ENCODE measurements around the gene PTPRM. TPM values are rescaled to one million over a fixed set of nuclear protein-coding genes. Genes with fewer than 3 reads are reported as not detected.
A peak's percentile ranks its signal among the peaks of the same experiment; 100 is the strongest.
"Not testable (repeated sequence)": the region's sequence is repeated elsewhere in the genome, so short reads cannot be mapped to it uniquely, and the experiment has no call there.

The PTPRM gene
- total RNA-seq, 1 donor from 2014 or later = 101 TPM

DNA sequence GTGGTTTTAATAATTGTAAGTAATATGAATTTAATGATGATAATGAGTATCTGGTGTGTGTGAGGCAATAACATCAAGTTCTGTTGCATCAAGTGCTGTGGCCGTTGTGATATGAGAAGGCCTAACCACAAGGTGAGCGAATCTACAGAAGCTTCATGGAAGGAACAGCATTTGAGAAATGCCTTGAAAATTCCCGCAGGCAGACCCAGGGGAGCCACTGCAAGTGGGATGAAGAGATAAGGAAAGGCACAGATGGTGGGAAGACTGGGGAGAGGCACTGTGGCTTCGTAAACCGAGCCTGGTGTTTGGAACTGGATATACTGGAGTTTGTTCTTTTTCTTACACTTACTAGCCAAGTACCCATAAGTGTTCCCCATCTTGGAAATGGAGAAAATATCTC is 357.5 kb downstream of the PTPRM start:
- intact Hi-C loops (cut with DNase I) = no loop called here
- no peak for ATAC-seq (ENCODE audit: poor library complexity)
- no peak for DNase-seq

DNA sequence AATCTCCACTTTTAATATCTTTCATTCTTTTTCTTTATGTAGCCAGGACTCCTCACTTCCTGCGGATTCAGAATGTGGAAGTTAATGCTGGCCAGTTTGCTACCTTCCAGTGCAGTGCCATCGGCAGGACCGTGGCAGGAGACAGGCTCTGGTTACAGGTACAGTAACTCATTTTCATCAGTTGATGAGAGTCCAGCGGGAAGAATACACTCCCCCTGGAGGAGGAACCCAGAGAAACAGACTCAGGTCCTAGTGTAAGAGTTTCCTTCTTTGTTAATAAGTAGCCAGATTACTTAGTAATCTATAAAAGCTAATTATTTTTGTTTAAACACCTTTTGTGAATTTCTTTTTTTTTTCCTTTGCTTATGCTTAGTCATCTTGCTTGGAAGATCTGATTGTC is 359.4 kb downstream of the PTPRM start:
- intact Hi-C loops (cut with DNase I) = no loop called here
- DNase-seq (no peak), ATAC-seq (ENCODE audit: poor library complexity) (no peak)

DNA sequence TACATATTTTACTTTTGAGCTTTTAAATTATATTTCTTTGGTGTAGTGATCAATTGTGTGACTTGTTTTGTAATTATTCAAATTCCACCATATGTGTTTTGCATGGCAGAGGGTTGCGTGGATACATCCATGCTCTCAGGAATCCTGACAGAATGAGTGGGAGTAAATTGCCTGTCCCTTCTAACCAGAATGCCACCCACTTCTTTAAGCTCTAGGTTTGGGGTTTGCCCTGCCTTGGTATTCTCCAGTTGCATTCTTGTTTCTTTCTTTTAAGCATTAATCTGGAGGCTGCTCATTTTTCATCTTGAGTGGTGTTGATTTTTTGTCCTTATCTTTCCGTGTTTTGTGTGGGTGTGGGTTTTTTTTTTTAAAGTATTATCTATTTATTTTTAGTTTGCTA is 360.0 kb downstream of the PTPRM start:
- DNase-seq (no peak), ATAC-seq (ENCODE audit: poor library complexity) (no peak)
- intact Hi-C loops (cut with DNase I) = no loop called here

- no peak for ATAC-seq (ENCODE audit: poor library complexity)
- DNase-seq = no peak
- intact Hi-C loops (cut with DNase I) = no loop called here
These were observed 364.6 kb downstream of the PTPRM start for GRCh38 chr18:7931763-7932162.

- DNase-seq = no peak
- intact Hi-C loops (cut with DNase I) = no loop called here
- peak; percentile 33 for ATAC-seq (ENCODE audit: poor library complexity)
These were observed 370.2 kb downstream of the PTPRM start for GRCh38 chr18:7937268-7937667.

- no peak for DNase-seq
- intact Hi-C loops (cut with DNase I) = no loop called here
- ATAC-seq (ENCODE audit: poor library complexity) = no peak
These were observed 372.4 kb downstream of the PTPRM start for GRCh38 chr18:7939521-7939920.

DNA sequence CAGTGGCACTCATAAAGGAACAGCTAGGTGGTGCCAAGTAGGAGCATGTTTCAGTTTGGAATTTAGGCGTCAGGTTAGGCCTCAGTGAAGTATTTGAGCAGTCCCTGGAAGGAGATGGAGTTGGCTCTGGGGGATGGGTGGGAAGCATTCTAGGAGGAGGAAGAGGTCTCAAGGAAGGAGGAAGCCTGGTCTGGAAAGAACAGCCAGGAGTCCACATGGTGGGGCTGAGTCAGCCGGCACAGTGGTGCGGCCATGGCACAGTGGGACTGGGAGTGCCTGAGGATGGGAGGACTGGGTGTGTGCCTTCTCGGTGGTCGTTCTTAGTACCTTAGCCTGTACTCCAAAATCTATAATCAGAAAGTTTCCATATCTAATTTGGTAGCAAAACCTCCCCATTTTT is 373.3 kb downstream of the PTPRM start:
- ATAC-seq (ENCODE audit: poor library complexity) (peak; percentile 7), DNase-seq (no peak)
- intact Hi-C loops (cut with DNase I) = no loop called here

- no peak for DNase-seq
- intact Hi-C loops (cut with DNase I) = no loop called here
- no peak for ATAC-seq (ENCODE audit: poor library complexity)
These were observed 373.9 kb downstream of the PTPRM start for GRCh38 chr18:7940971-7941370.

GRCh38 chr18:7941533-7941932 is 374.4 kb downstream of the PTPRM start:
- peak; percentile 69 for ATAC-seq (ENCODE audit: poor library complexity)
- DNase-seq = no peak
- intact Hi-C loops (cut with DNase I) = no loop called here

GRCh38 chr18:7945882-7946281 is 378.8 kb downstream of the PTPRM start:
- ATAC-seq (ENCODE audit: poor library complexity) (no peak), DNase-seq (no peak)
- intact Hi-C loops (cut with DNase I) = no loop called here

DNA sequence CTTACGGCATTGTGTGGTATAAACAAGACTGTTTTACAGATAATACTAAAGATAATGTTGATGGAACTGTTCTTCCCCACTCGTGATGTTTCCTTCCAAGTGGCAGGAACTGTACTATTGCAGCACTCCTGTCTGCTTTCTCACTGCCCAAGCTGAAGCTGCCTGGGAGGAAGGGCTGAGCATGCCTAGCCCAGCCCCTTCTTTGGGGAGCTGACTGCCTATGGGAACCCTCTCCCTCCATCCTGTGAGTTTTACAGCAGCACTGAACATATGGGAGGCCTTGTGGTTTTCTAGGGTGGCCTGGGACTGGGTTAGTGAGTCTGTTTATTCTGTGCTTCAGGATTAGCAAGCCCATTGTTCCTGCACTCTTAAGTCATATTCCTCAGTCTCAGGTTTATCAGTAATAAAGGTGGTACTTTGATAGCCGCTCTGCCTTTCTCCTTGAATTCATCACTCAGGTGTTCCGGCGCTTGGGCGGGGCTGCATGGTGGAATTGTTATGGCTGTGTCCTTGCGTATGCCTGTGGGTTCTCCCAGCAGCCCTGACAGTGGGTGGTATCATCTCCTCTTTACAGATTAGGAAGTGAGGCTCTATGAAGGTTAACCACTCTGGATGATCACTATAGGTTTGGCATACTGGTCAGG is 379.7 kb downstream of the PTPRM start:
- ATAC-seq (ENCODE audit: poor library complexity) (peak; percentile 59), DNase-seq (no peak)
- intact Hi-C loops (cut with DNase I) = no loop called here

DNA sequence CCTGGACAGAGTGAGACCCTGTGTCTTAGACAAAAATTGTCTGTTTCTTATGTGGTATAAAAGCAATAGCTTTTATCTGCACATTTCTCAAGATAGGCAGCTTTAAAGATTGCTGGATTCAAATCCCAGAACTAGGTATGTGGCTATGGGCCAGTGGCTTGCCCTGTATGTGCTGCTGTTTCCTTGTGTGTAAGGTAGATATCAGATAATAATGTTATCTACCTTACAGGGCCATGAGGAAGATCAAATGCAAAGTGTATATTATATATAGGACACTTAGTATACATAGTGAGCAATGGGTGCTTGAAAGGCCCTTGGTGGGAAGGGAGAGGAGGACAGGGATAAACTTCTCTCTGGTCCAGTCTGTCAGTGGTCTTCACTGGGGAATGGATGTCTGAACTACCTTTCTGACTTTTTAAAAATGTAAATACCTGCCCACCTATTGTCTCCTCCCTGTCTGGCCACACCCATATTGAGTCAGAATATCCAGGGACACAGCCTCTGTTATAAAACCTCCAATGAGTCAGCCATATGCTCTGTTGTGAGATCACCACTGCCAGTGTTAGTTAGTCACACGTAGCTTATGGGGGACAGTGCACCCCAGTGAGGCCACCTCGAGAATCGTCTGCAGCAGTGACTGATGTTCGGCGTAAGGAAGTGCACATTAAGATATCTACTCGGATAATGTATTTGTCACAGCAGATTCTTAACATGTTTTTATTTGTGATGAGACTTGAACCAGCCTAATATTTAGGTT is 383.4 kb downstream of the PTPRM start:
- intact Hi-C loops (cut with DNase I) = no loop called here
- DNase-seq (no peak), ATAC-seq (ENCODE audit: poor library complexity) (no peak)

DNA sequence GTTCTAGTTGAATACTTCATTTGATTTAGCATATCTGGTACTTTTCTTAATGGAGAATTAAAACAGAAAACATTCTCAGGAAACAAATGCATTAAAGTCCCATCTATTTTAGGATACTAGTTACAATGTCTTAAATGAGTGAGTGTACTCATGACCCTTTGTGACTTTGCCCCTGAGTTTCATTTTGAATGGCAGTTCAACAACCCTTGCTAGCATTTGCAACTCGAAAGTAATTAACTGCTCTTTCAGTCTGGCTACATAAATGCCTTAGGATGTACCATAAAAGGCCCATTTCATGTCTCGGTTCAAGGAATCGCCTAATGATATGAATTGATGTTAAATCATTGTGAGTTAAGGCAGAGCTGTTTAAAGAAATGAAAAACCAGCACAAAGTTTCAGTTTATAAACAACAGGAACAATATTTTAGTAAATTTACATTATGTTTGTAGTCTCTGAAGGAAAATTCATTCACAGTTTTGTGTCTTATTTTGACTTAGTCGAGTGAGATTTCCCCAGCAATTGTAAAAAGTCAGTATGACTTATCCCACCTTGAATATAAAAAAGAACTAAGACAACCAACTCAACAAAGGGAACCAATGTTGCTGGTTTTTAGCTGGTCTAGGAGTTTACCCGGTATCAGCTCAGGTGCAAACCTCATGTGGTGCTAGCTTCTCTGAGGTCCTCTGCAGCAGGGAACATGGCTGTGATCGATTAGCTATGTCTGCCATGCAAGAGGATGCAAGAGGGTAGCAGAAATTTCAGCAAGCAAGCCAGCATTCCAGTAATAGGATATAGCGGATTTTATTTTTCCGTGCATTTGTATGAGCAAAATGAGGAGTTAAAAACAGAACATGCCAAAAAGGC is 386.2 kb downstream of the PTPRM start:
- DNase-seq (no peak), ATAC-seq (ENCODE audit: poor library complexity) (no peak)
- intact Hi-C loops (cut with DNase I) = no loop called here

- intact Hi-C loops (cut with DNase I) = no loop called here
- no peak for DNase-seq
- ATAC-seq (ENCODE audit: poor library complexity) = no peak
These were observed 387.1 kb downstream of the PTPRM start for GRCh38 chr18:7954238-7954637.

DNA sequence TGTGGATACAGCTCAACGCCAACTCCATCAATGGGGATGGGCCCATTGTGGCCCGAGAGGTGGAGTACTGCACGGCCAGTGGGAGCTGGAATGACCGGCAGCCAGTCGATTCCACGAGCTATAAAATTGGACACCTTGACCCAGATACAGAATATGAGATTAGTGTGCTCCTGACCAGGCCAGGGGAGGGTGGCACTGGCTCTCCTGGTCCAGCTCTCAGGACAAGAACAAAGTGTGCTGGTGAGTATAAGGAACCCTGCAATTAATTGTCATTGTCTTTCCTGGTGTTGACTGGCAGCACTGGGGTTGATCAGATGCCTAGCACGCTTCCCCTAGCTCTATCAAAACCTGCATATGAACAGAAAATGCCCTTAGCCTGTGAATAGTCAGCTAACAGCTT is 388.1 kb downstream of the PTPRM start:
- ATAC-seq (ENCODE audit: poor library complexity) (peak; percentile 33), DNase-seq (no peak)
- intact Hi-C loops (cut with DNase I) = no loop called here

GRCh38 chr18:7957297-7957696 is 390.2 kb downstream of the PTPRM start:
- no peak for DNase-seq
- ATAC-seq (ENCODE audit: poor library complexity) = no peak
- intact Hi-C loops (cut with DNase I) = no loop called here

DNA sequence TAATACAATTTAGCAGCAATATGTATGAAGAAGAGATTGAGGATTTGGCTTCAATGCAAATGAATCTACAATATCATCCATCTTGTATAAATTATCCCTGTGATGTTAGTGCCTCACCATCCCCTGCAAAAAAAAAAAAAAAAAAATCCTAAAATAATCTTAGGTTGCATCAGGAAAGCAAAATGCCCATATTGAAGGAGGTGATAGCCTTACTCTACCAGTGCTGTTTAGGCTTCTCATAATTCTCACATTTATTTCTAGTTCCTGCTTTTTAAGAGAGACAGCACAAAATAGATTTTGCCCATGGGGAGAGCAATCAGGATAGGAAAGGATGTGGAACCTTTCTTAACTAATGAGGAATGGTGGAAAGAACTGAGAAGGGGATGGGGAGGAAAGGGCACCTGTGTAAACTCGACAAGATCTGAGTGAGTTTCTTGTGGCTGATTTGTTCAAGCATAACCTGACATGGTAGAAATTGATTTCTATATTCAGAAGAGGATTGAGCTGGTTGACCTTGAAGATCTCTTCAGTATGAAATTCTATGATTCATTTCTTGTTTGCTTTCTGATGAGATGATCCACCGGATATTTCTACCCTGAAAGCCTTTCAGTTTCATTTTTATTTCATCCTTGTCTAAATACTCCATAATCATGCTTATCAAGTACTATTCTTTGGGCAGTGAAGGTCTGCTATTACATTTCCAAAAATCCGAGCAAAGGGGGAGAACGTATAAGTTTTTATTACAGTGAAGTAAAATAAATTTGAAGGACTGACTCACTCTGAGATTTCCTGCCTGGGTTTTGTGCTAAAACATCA is 391.2 kb downstream of the PTPRM start:
- ATAC-seq (ENCODE audit: poor library complexity) (no peak), DNase-seq (no peak)
- intact Hi-C loops (cut with DNase I) = no loop called here

GRCh38 chr18:7958897-7959146 is 391.7 kb downstream of the PTPRM start:
- no peak for DNase-seq
- ATAC-seq (ENCODE audit: poor library complexity) = no peak
- intact Hi-C loops (cut with DNase I) = no loop called here

DNA sequence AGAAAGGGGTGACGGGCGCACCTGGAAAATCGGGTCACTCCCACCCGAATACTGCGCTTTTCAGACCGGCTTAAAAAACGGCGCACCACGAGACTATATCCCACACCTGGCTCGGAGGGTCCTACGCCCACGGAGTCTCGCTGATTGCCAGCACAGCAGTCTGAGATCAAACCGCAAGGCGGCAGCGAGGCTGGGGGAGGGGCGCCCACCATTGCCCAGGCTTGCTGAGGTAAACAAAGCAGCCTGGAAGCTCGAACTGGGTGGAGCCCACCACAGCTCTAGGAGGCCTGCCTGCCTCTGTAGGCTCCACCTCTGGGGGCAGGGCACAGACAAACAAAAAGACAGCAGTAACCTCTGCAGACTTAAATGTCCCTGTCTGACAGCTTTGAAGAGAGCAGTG is 399.6 kb downstream of the PTPRM start:
- DNase-seq; intact Hi-C loops (cut with DNase I); ATAC-seq (ENCODE audit: poor library complexity): not testable (repeated sequence)

Data from Right ventricle myocardium superior (tissue), 1 donor.